Stimulated activated CD4-positive, alpha-beta T cell treated with anti-CD3 and anti-CD28 coated beads, TNF-alpha, amount 100 ng/mL, for 24 hours (primary cell): ENCODE data around the gene UTS2B.

ENCODE experiments used
- DNase-seq, 3 experiments: peaks; one replicate each; pipeline ENCODE4 v3.0.0-alpha.2; 2020; ENCODE audit warnings: low read depth in 3 of 3

The UTS2B gene

GRCh38 chr3:191238321-191238817 lies 92.0 kb downstream of the UTS2B start:
- DNase-seq = no peak

GRCh38 chr3:191237047-191237882 lies 93.1 kb downstream of the UTS2B start:
- no peak for DNase-seq

GRCh38 chr3:191236646-191237045 lies 93.7 kb downstream of the UTS2B start:
- DNase-seq = no peak

- no peak for DNase-seq
Observed at GRCh38 chr3:191235331-191236314, 94.7 kb downstream of the UTS2B start.

GRCh38 chr3:191234216-191234615 lies 96.1 kb downstream of the UTS2B start:
- DNase-seq = no peak

- DNase-seq = no peak
Observed at GRCh38 chr3:191227541-191227940, 102.8 kb downstream of the UTS2B start.

- no peak for DNase-seq
Observed at GRCh38 chr3:191221638-191222037, 108.7 kb downstream of the UTS2B start.

GRCh38 chr3:191220908-191221307 lies 109.4 kb downstream of the UTS2B start:
- DNase-seq = no peak

GRCh38 chr3:191217301-191217700 lies 113.0 kb downstream of the UTS2B start:
- DNase-seq = no peak
